Left lung (tissue), 10 donors: ENCODE results near the gene CTDSP2. TPM values are rescaled to one million over a fixed set of nuclear protein-coding genes. Genes with fewer than 3 reads are reported as not detected.
A peak's percentile ranks its signal among the peaks of the same experiment; 100 is the strongest.
"Not testable (repeated sequence)": the region's sequence is repeated elsewhere in the genome, so short reads cannot be mapped to it uniquely, and the experiment has no call there.

Experiments
- ATAC-seq: fragments of 200-7000 bp; cut with Tn5 transposase; one replicate; pipeline ENCODE4 v1.9.1; 2020; ENCODE audit warnings: moderate library complexity
- DNase-seq, 4 donors: peaks; one replicate each; pipeline ENCODE4 v3.0.0-alpha.2; 2013 to 2020
- H3K27ac ChIP-seq, 2 donors: fragments of 200-600 bp; sonication (generic) in 1 of 2; one replicate each; pipeline versions ENCODE4 v1.5.0 to v1.8.0; 2020 to 2021
- H3K27me3 ChIP-seq, 2 donors: fragments of 200-600 bp; sonication (generic) in 1 of 2; one replicate each; pipeline versions ENCODE4 v1.5.0 to v1.8.0; 2020 to 2021
- H3K36me3 ChIP-seq, 2 donors: fragments of 200-600 bp; sonication (generic) in 1 of 2; one replicate each; pipeline versions ENCODE4 v1.5.0 to v1.8.0; 2020 to 2021
- H3K4me1 ChIP-seq, 2 donors: fragments of 200-600 bp; one replicate each; pipeline ENCODE4 v1.8.0; 2021
- H3K4me3 ChIP-seq, 2 donors: fragments of 200-600 bp; sonication (generic) in 1 of 2; one replicate each; pipeline versions ENCODE4 v1.5.0 to v1.8.0; 2020 to 2021; ENCODE audit warnings: mild to moderate bottlenecking in 1 of 2
- H3K9me3 ChIP-seq, 2 donors: fragments of 200-600 bp; sonication (generic) in 1 of 2; one replicate each; pipeline versions ENCODE4 v1.5.0 to v1.8.0; 2020 to 2021
- intact Hi-C, 2 donors: fragments of 100-400 bp; cut with DNase I; formaldehyde crosslinking; loops; one replicate each; pipeline versions ENCODE4 v1.11.2 to v1.14.2; 2022
- polyA plus RNA-seq, 6 donors: library from polyadenylated mRNA; unstranded; fragments of 120-200 nt; gene quantifications; one replicate each; pipeline ENCODE4 v1.2.1, GENCODE V29; 2013; ENCODE audit not compliant: insufficient read length in 6 of 6
- total RNA-seq, 2 donors: library from RNA; stranded (reverse); fragmentation: NEBNext Ultra II Directional; extraction: Animal tissue kit (Norgen Biotek cat#: 25700); gene quantifications; one replicate each; pipeline ENCODE4 v1.2.1, GENCODE V29; 2021
- TF ChIP-seq, protein P1 (sequence below), 2 donors: fragments of 200-600 bp; sonication (generic) in 1 of 2; IDR thresholded peaks; one replicate each; pipeline versions ENCODE4 v1.5.0 to v1.8.0; 2021; ENCODE audit warnings: antibody characterized with exemption in 2 of 2
- donor health status: DM: no; HTN: yes; CAD: no.
- donor health status: DM: no; HTN: no; CAD: no.

Gene CTDSP2
- total and polyA plus RNA-seq, 8 donors = 179 to 321 (median 283) TPM

GRCh38 chr12:57859121-57859520, 12.6 kb upstream of the CTDSP2 start:
- intact Hi-C loops = no loop called here
- ATAC-seq = no peak

GRCh38 chr12:57858123-57858522, 11.6 kb upstream of the CTDSP2 start:
- intact Hi-C loops, ATAC-seq, H3K36me3 ChIP-seq, DNase-seq, H3K27me3 ChIP-seq, H3K4me3 ChIP-seq, H3K9me3 ChIP-seq, H3K27ac ChIP-seq: not testable (repeated sequence)
- peaks cover under 1 to 13% of the 10 kb centered on the region in 2 donors for H3K4me1 ChIP-seq

More at GRCh38 chr12:57859121-57859520, 12.6 kb upstream of the CTDSP2 start:
- Histone ChIP-seq H3K27me3 (no peaks in the 10 kb centered on the region), H3K9me3 (no peaks in the 10 kb centered on the region), H3K36me3 (no peaks in the 10 kb centered on the region), H3K27ac (no peak overlapping the region), H3K4me1 (peaks cover 0 to 12% of the 10 kb centered on the region in 2 donors), H3K4me3 (no peak overlapping the region)
- DNase-seq = no peak
- TF ChIP-seq, protein P1, sequence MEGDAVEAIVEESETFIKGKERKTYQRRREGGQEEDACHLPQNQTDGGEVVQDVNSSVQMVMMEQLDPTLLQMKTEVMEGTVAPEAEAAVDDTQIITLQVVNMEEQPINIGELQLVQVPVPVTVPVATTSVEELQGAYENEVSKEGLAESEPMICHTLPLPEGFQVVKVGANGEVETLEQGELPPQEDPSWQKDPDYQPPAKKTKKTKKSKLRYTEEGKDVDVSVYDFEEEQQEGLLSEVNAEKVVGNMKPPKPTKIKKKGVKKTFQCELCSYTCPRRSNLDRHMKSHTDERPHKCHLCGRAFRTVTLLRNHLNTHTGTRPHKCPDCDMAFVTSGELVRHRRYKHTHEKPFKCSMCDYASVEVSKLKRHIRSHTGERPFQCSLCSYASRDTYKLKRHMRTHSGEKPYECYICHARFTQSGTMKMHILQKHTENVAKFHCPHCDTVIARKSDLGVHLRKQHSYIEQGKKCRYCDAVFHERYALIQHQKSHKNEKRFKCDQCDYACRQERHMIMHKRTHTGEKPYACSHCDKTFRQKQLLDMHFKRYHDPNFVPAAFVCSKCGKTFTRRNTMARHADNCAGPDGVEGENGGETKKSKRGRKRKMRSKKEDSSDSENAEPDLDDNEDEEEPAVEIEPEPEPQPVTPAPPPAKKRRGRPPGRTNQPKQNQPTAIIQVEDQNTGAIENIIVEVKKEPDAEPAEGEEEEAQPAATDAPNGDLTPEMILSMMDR (IDR thresholded peaks at IDR 0.05) = no peak

GRCh38 chr12:57854965-57855364, 8.4 kb upstream of the CTDSP2 start:
- Histone ChIP-seq H3K27me3 (peaks cover 0 to 17% of the 10 kb centered on the region in 2 donors), H3K36me3 (no peaks in the 10 kb centered on the region), H3K9me3 (no peaks in the 10 kb centered on the region), H3K4me3 (no peak overlapping the region), H3K27ac (no peak overlapping the region), H3K4me1 (peaks cover 8 to 40% of the 10 kb centered on the region in 2 donors)
- ATAC-seq (no peak), DNase-seq (no peak)
- TF ChIP-seq, protein P1 (IDR thresholded peaks at IDR 0.05) = no peak
- intact Hi-C loops = no loop called here

GRCh38 chr12:57853864-57854556, 7.5 kb upstream of the CTDSP2 start:
- H3K4me1 ChIP-seq = peaks cover 8 to 40% of the 10 kb centered on the region in 2 donors
- H3K27me3 ChIP-seq = peaks cover 0 to 17% of the 10 kb centered on the region in 2 donors
- ATAC-seq = no peak
- TF ChIP-seq, protein P1 (IDR thresholded peaks at IDR 0.05) = no peak
- no peak for DNase-seq
- H3K27ac ChIP-seq = no peak overlapping the region
- intact Hi-C loops = no loop called here
- no peak overlapping the region for H3K4me3 ChIP-seq
- no peaks in the 10 kb centered on the region for H3K36me3 ChIP-seq
- H3K9me3 ChIP-seq = no peaks in the 10 kb centered on the region

DNA sequence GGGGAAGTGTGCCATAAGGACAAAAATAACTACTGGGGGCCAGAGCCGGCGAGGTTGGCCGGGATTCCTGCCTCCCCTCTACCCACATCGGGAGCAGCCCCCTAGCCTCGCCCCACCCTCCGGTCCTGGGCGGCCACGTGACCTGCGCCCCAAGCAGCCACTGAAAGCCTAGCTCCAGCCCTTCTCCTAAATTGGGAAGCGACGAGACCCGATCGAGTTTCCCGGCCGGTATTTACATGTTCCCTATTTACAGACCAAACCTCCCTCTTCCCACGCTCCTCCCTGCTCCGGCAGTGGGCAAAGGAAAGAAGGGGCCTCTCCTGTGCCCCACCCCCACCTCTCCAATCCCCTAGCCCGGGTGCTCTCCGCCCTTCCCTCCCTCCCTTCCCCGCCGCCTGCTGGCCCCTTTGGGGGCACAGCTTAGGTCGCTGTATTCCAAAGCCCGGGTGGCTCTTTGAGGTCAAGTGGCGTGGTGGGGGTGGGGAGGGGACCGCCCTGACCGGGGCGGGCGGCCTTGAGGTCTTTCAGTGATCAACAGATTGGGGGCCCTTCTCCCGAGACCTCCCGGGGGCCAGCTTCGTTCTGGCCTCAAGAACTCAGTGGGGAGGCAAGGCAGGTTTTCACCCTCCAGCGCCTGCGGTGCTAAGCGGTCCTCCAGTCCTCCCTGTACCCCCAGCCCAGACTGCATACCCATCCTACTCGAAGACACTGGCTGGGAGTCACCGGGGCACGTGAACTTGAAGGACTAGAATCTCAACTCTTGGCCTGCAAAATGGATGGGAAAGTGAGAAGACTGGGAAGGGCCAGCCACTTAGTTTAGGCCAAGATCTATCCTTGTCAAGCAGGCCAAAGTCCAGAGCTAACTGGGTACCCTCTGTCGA, 6.3 kb upstream of the CTDSP2 start:
- intact Hi-C loops = no loop called here
- peaks cover 0 to 17% of the 10 kb centered on the region in 2 donors for H3K27me3 ChIP-seq
- ATAC-seq = peak; percentile 82
- TF ChIP-seq, protein P1 (IDR thresholded peaks at IDR 0.05) = no peak
- DNase-seq = peak in 2 of 4 donors; percentile 60 to 75
- no peaks in the 10 kb centered on the region for H3K36me3 ChIP-seq
- peaks cover 8 to 40% of the 10 kb centered on the region in 2 donors for H3K4me1 ChIP-seq
- H3K9me3 ChIP-seq = no peaks in the 10 kb centered on the region
- peak overlapping the region in 1 of 2 donors; percentile 39 for H3K27ac ChIP-seq
- H3K4me3 ChIP-seq = peak overlapping the region; percentile 23 to 33
